SK-N-SH (cell line): ENCODE data around the gene RNF126.
"Not testable (repeated sequence)": the region's sequence is repeated elsewhere in the genome, so short reads cannot be mapped to it uniquely, and the experiment has no call there.

Experiments used
- CTCF ChIP-seq: fragments of 200-600 bp; sonication (generic); IDR thresholded peaks from 2 replicates; pipeline ENCODE4 v1.6.1; 2017; ENCODE audit warnings: antibody characterized with exemption, mild to moderate bottlenecking, moderate library complexity
- FOXM1 ChIP-seq: IDR thresholded peaks from 2 replicates; pipeline ENCODE4 v1.4.0; 2012; ENCODE audit warnings: low read depth, mild to moderate bottlenecking
- JUND ChIP-seq: IDR thresholded peaks from 2 replicates; pipeline ENCODE4 v1.4.0; 2012
- MAX ChIP-seq: IDR thresholded peaks from 2 replicates; pipeline ENCODE4 v1.4.0; 2012; ENCODE audit warnings: low read depth
- MEF2A ChIP-seq: IDR thresholded peaks from 2 replicates; pipeline ENCODE4 v1.4.0; 2012; ENCODE audit warnings: low read depth, borderline replicate concordance
- NRF1 ChIP-seq: IDR thresholded peaks from 2 replicates; pipeline ENCODE4 v1.6.1; 2012; ENCODE audit warnings: low read depth, mild to moderate bottlenecking, low read length
- PBX3 ChIP-seq: IDR thresholded peaks from 2 replicates; pipeline ENCODE4; 2012
- POLR2AphosphoS5 ChIP-seq: IDR thresholded peaks from 2 replicates; pipeline ENCODE4 v1.6.1; 2012; ENCODE audit warnings: low read depth, low read length
- RAD21 ChIP-seq: IDR thresholded peaks from 2 replicates; pipeline ENCODE4 v1.6.1; 2012; ENCODE audit warnings: mild to moderate bottlenecking, low read length
- TEAD4 ChIP-seq: IDR thresholded peaks from 2 replicates; pipeline ENCODE4 v1.4.0; 2012; ENCODE audit warnings: mild to moderate bottlenecking, borderline replicate concordance; ENCODE audit not compliant: insufficient read depth
- ZBTB33 ChIP-seq: IDR thresholded peaks from 2 replicates; pipeline ENCODE4 v1.4.0; 2012; ENCODE audit warnings: low read depth, borderline replicate concordance

GRCh38 chr19:666985-667573 is 4.1 kb upstream of the RNF126 start:
- TF ChIP-seq FOXM1, CTCF, JUND, TEAD4, MEF2A, PBX3, NRF1, POLR2AphosphoS5, MAX, ZBTB33, RAD21: not testable (repeated sequence)
